Pancreas (tissue), 10 donors: ENCODE results near the gene TRIM62. TPM values are rescaled to one million over a fixed set of nuclear protein-coding genes. Genes with fewer than 3 reads are reported as not detected.
"Not testable (repeated sequence)": the region's sequence is repeated elsewhere in the genome, so short reads cannot be mapped to it uniquely, and the experiment has no call there.

Source experiments
- ATAC-seq, 4 donors: fragments of 200-7000 bp; cut with Tn5 transposase; one replicate each; pipeline versions ENCODE4 v1.8.0 to v1.9.1; 2020; ENCODE audit warnings: mild to moderate bottlenecking in 4 of 4, moderate library complexity in 4 of 4
- DNase-seq, 6 donors: peaks; one replicate each; pipeline ENCODE4 v3.0.0-alpha.2; 2020
- FAIRE-seq: peaks from 2 replicates; lab custom pipeline; 2012; peaks lifted over from hg19 to GRCh38; lab: Jason Lieb, UNC
- H3K27ac ChIP-seq, 4 donors: fragments of 200-600 bp; sonication (generic); 1 replicate in 3 of 4; 2 replicates in 1 of 4; pipeline versions ENCODE4 v1.5.0 to v1.8.0; 2020
- H3K27me3 ChIP-seq, 4 donors: fragments of 200-600 bp; one replicate each; pipeline ENCODE4 v1.8.0; 2021
- H3K36me3 ChIP-seq, 3 donors: fragments of 200-600 bp; sonication (generic) in 1 of 3; one replicate each; pipeline versions ENCODE4 v1.5.0 to v1.8.0; 2020 to 2021
- H3K4me1 ChIP-seq, 3 donors: fragments of 200-600 bp; one replicate each; pipeline ENCODE4 v1.8.0; 2021
- H3K4me3 ChIP-seq, 4 donors: fragments of 200-600 bp; sonication (generic) in 2 of 4; one replicate each; pipeline versions ENCODE4 v1.5.0 to v1.8.0; 2020 to 2021
- H3K9me3 ChIP-seq, 4 donors: fragments of 200-600 bp; one replicate each; pipeline ENCODE4 v1.8.0; 2021
- WGBS, 2 donors: extraction: QIAGEN DNeasy Blood & Tissue Kit; methylation state at CpG; one replicate each; pipeline ENCODE4 v1.1.7; 2013; 5-methylcytosine and 5-hydroxymethylcytosine counted together
- intact Hi-C, 3 donors: fragments of 100-400 bp; cut with DNase I; formaldehyde crosslinking; loops; one replicate each; pipeline versions ENCODE4 v1.11.1 to v1.14.2; 2022
- polyA plus RNA-seq, 2 donors: library from polyadenylated mRNA; stranded (reverse); fragments of 200-250 nt; gene quantifications; one replicate each; pipeline ENCODE4 v1.2.3, GENCODE V29; 2013
- total RNA-seq, 6 donors: library from RNA; stranded (reverse); fragmentation: NEBNext Ultra II Directional in 4 of 6; extraction: Animal tissue kit (Norgen Biotek cat#: 25700) in 4 of 6; gene quantifications; one replicate each; pipeline versions ENCODE4 v1.2.1 to v1.2.4, GENCODE V29; 2021 to 2023
- TF ChIP-seq, protein P1 (sequence below), 4 donors: fragments of 200-600 bp; sonication (generic) in 3 of 4; IDR thresholded peaks; one replicate each; pipeline versions ENCODE4 v1.5.0 to v1.8.0; 2021; ENCODE audit warnings: antibody characterized with exemption in 4 of 4
- donor health status: healthy with polysubstance abuse.
- donor health status: DM: no; HTN: no; CAD: no; lungs with moderate emphysema.
- donor health status: DM: no; HTN: no; CAD: no.
- donor health status: control.
- donor health status: control.
- donor health status: Bipolar disorder and iron deficiency.
- donor health status: DM: yes; HTN: yes; CAD: no.
- donor health status: DM: no; HTN: no; CAD: no.
- donor health status: DM: no; HTN: no; CAD: no.
- donor health status: DM: yes; HTN: yes; CAD: no.

Gene TRIM62
- total and polyA plus RNA-seq, 8 donors = 1.6 to 4.3 (median 2.7) TPM

DNA sequence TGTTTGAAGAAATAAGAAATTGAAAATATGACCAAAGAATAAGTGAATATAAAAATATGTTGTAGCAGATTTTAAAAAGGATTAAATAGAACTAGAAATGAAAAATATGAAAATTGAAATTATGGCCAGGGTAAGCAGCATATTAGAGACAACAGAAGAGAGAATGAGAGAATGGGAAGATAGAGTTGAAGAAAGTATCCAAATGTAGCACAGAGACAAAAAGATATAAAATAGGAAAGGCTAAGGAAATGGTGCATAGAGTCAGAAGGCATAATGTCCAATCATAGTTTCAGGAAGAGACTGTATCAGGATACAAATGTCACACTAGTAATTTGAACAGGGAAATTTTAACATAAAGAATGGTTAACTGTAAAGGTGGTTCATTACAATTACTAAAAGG is 71.4 kb downstream of the TRIM62 start:
- FAIRE-seq (no peak), ATAC-seq (no peak), DNase-seq (no peak)
- intact Hi-C loops = no loop called here
- Histone ChIP-seq H3K9me3 (no peaks in the 10 kb centered on the region), H3K27ac (no peak overlapping the region), H3K36me3 (no peaks in the 10 kb centered on the region), H3K4me1 (no peaks in the 10 kb centered on the region), H3K4me3 (no peak overlapping the region), H3K27me3 (no peaks in the 10 kb centered on the region)
- TF ChIP-seq, protein P1, sequence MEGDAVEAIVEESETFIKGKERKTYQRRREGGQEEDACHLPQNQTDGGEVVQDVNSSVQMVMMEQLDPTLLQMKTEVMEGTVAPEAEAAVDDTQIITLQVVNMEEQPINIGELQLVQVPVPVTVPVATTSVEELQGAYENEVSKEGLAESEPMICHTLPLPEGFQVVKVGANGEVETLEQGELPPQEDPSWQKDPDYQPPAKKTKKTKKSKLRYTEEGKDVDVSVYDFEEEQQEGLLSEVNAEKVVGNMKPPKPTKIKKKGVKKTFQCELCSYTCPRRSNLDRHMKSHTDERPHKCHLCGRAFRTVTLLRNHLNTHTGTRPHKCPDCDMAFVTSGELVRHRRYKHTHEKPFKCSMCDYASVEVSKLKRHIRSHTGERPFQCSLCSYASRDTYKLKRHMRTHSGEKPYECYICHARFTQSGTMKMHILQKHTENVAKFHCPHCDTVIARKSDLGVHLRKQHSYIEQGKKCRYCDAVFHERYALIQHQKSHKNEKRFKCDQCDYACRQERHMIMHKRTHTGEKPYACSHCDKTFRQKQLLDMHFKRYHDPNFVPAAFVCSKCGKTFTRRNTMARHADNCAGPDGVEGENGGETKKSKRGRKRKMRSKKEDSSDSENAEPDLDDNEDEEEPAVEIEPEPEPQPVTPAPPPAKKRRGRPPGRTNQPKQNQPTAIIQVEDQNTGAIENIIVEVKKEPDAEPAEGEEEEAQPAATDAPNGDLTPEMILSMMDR (IDR thresholded peaks at IDR 0.05) = no peak

DNA sequence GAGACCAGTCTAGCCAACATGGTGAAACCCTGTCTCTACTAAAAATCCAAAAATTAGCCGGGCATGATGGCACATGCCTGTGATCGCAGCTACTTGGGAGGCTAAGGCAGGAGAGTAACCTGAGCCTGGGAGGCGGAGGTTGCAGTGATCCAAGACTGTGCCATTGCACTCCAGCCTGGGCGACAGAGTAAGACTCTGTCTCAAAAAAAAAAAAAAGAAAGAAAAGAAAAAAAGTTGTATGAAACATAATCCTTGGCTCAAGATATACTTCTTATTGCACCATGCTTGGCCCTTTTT is 81.8 kb downstream of the TRIM62 start:
- WGBS, 2 donors = 91% methylated on average over 4 of the region's 4 CpGs
- H3K4me3 ChIP-seq, intact Hi-C loops, H3K9me3 ChIP-seq, H3K4me1 ChIP-seq, H3K36me3 ChIP-seq, FAIRE-seq, DNase-seq, ATAC-seq, H3K27me3 ChIP-seq, H3K27ac ChIP-seq: not testable (repeated sequence)

DNA sequence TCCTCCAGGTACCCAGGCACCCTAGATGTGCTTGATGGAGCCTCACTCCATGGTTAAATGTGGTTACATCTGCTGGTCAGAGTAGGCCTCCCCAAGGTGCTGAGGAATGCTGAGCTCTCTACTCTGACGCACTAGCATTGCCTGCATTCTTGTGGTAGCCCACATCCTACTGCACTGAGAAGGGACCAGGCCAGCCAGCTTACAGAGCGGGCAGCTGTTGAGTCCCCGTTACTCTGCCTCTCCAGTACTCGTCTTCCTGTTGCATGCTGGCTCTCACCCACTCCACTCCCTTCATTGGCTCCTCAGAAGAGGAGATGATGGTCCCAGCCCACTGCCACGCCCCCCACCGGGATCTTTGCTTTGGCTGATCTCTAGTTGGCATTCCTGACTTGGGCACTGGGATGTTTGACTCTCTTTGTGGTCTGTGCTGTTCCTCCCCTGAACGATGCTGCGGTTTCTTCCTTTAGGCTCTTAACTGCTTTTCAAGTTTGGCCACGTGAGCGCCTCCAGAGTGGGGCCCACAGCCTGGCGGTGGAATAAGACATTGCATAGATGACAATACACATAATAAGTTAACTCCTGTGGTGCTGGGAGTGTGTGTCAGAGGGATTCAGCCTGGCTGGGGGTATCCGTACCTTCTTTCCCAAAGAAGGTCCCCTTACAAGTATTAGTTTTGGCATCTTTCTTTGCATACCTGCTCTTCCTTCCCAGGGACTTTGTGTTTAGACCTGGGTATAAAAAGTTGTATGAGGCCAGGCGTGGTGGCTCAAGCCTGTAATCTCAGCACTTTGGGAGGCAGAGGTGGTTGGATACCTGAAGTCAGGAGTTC is 82.3 kb downstream of the TRIM62 start:
- H3K4me3 ChIP-seq = no peak overlapping the region
- FAIRE-seq = no peak
- H3K36me3 ChIP-seq = peaks cover 0 to 5% (median 0%) of the 10 kb centered on the region in 3 donors
- intact Hi-C loops = loop anchor here in 1 of 3 donors (10.0 kb wide), 1 partner anchor 365 kb away; no protein-coding TSS in a partner anchor
- peak in 3 of 4 donors; percentile 48 to 72 (median 72) for ATAC-seq
- TF ChIP-seq, protein P1 (IDR thresholded peaks at IDR 0.05) = no peak
- H3K27me3 ChIP-seq = no peaks in the 10 kb centered on the region
- 85 to 87% methylated on average over 13 of the region's 13 CpGs for WGBS, 2 donors
- no peaks in the 10 kb centered on the region for H3K9me3 ChIP-seq
- no peaks in the 10 kb centered on the region for H3K4me1 ChIP-seq
- DNase-seq = no peak
- H3K27ac ChIP-seq = no peak overlapping the region

DNA sequence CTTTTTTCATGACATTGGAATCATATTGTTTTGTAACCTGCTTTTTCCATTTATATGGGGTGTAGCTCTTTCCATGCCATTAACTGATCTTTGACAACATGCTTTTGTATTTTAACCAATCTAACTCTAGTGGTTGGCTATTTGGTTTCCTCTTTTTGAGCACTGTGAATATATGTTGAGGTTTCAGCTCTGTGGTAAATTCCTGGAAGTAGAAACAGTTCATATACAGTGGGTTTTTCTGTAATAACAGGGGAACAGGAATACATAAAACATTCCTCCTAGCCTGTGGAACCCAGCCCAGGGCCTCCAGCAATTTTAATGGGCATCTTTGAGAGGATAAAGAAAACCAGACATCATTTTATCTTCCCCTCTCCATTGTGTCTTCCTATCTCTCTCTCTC is 83.5 kb downstream of the TRIM62 start:
- ATAC-seq (no peak), FAIRE-seq (no peak), DNase-seq (no peak)
- Histone ChIP-seq H3K9me3 (no peaks in the 10 kb centered on the region), H3K4me3 (no peak overlapping the region), H3K36me3 (peaks cover 0 to 5% (median 0%) of the 10 kb centered on the region in 3 donors), H3K27ac (no peak overlapping the region), H3K4me1 (no peaks in the 10 kb centered on the region), H3K27me3 (no peaks in the 10 kb centered on the region)
- TF ChIP-seq, protein P1 (IDR thresholded peaks at IDR 0.05) = no peak
- intact Hi-C loops = loop anchor here in 1 of 3 donors (10.0 kb wide), 1 partner anchor 366 kb away; no protein-coding TSS in a partner anchor

DNA sequence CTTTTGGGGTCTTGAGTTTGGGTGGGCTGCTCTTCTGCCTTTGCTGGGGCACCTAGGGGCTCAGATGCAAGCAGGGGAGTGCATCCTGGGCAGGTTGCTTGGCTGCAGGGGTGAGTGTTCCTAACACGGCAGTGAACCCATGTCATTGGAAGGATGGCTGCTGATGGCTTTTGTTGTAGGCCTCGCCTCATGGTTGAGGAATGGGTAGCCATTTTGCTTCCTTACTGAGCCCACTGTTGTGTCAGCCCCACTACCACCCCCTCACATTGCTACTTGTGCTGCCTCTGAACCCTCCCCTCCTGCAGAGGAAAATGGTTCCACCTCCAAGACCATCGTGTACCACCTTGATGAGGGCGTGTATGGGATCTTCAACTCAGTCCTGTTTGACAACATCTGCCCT is 84.1 kb downstream of the TRIM62 start:
- no peak overlapping the region for H3K4me3 ChIP-seq
- no peak for FAIRE-seq
- no peaks in the 10 kb centered on the region for H3K27me3 ChIP-seq
- WGBS, 2 donors = 86 to 95% methylated on average over 4 of the region's 4 CpGs
- no peak for ATAC-seq
- H3K27ac ChIP-seq = no peak overlapping the region
- H3K4me1 ChIP-seq = no peaks in the 10 kb centered on the region
- H3K36me3 ChIP-seq = peaks cover 0 to 5% (median 0%) of the 10 kb centered on the region in 3 donors
- intact Hi-C loops = loop anchor here in 1 of 3 donors (10.0 kb wide), 1 partner anchor 367 kb away; no protein-coding TSS in a partner anchor
- no peaks in the 10 kb centered on the region for H3K9me3 ChIP-seq
- TF ChIP-seq, protein P1 (IDR thresholded peaks at IDR 0.05) = no peak
- no peak for DNase-seq
